ENCODE results near the gene PNMA6E. TPM values are rescaled to one million over a fixed set of nuclear protein-coding genes. Genes with fewer than 3 reads are reported as not detected.

The PNMA6E gene
- total RNA-seq, 4 donors from 2014 or later, result not detected

DNA sequence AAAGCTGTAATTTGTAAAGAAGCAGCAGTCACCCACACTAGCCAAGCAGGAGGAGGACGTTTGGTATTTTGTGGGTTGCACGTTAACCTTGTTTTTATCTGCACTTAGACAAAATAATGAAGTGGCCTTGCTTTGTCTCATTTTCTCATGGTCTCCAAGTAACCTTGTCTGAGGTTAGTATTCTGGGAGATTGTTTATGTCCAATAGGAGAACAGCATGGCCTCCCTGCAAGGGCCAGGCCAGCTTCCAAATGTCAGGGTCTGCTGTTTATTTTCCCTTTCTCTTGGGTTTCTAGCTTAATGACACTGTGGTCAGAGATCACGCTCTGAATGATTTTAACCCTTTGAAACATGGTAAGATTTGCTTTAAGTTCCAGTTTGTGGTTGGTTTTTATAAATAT is 29.9 kb downstream of the PNMA6E start:
- Histone ChIP-seq H3K27me3 (no peaks in the 10 kb centered on the region), H3K9me3 (no peaks in the 10 kb centered on the region), H3K36me3 (no peaks in the 10 kb centered on the region), H3K4me1 (no peaks in the 10 kb centered on the region), H3K27ac (no peak overlapping the region), H3K4me3 (no peak overlapping the region)
- TF ChIP-seq CTCF (IDR thresholded peaks at IDR 0.05) (no peak), POLR2A (IDR thresholded peaks at IDR 0.05) (no peak)
- DNase-seq, result no peak
- intact Hi-C loops (cut with DNase I; ENCODE audit: low total_unique reads), result no loop called here

DNA sequence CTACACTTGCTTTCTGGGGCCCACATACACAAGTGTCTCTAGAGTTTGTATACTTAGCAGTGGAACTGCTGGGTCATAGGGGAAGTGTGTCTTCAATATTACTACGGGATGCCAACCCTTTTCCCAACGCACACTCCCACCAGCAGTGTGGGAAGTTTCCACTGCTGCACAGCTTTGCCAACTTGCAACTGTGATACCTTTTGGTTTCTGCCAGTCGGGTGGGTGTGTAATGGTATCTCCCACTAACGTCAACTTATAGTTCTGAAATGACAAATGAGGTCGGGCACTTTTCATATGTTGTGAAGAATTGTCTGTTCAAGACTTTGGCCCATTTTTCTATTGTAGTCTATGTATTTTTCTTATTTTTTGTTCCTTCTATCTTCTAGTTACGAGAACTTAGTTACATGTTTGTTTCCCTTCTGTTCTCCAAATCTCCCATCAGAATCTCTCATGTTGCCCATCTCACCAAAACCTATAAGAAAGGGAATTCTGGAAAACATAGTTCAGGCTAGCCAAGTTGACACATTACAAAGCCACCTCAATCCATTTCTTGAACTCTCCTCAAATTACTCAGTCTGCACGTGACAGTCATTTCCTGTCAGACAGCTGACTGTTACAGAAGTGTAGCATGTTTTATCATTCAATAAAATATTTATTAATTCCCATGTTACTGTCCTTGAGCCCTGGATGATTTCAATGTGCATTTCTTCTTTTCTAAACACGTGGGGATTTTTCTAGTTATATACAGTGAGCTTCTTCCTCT is 30.7 kb downstream of the PNMA6E start:
- no peaks in the 10 kb centered on the region for H3K27me3 ChIP-seq
- H3K4me1 ChIP-seq, result no peaks in the 10 kb centered on the region
- H3K9me3 ChIP-seq, result no peaks in the 10 kb centered on the region
- TF ChIP-seq CTCF (IDR thresholded peaks at IDR 0.05), result no peak
- no peak for TF ChIP-seq POLR2A (IDR thresholded peaks at IDR 0.05)
- intact Hi-C loops (cut with DNase I; ENCODE audit: low total_unique reads), result no loop called here
- no peak overlapping the region for H3K4me3 ChIP-seq
- DNase-seq, result no peak
- no peaks in the 10 kb centered on the region for H3K36me3 ChIP-seq
- no peak overlapping the region for H3K27ac ChIP-seq

DNA sequence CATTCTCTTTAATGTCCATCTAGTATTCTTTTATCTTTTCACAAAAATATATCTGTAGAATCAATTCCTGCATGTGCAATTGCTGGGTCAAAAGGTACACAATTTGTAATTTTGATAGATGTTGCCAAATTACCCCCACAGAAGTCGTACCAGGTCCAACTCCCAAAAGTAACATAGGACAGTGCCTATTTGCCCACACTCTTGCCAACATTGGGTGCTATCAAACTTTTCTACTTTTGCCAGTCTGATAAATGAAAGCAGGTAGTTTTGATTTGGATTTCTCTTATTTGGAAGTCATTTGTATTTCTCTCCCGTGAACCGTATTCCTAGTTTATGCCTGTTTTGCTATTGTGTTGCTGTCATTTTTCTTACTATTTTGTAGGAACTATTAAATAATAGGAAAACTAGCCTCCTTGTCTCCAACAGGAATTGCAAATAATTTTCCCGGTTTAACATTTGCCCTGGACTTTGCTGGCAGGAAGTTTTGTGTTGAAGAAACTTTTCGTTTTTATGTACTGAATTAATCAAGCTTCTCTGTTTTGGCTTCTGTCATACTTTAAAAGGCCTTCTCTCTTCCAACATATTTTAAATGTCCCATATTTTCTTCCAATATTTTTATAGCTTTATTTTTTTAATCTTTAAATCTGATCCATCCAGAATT is 34.1 kb downstream of the PNMA6E start:
- DNase-seq, result no peak
- Histone ChIP-seq H3K4me3 (no peak overlapping the region), H3K27ac (no peak overlapping the region), H3K36me3 (no peaks in the 10 kb centered on the region), H3K9me3 (no peaks in the 10 kb centered on the region), H3K4me1 (no peaks in the 10 kb centered on the region), H3K27me3 (no peaks in the 10 kb centered on the region)
- intact Hi-C loops (cut with DNase I; ENCODE audit: low total_unique reads), result no loop called here
- no peak for TF ChIP-seq POLR2A (IDR thresholded peaks at IDR 0.05)
- TF ChIP-seq CTCF (IDR thresholded peaks at IDR 0.05), result no peak

- intact Hi-C loops (cut with DNase I; ENCODE audit: low total_unique reads), result no loop called here
- H3K4me3 ChIP-seq, result no peak overlapping the region
- TF ChIP-seq POLR2A (IDR thresholded peaks at IDR 0.05) (no peak), CTCF (IDR thresholded peaks at IDR 0.05) (no peak)
- no peaks in the 10 kb centered on the region for H3K36me3 ChIP-seq
- H3K9me3 ChIP-seq, result no peaks in the 10 kb centered on the region
- DNase-seq, result no peak
- no peaks in the 10 kb centered on the region for H3K4me1 ChIP-seq
- H3K27ac ChIP-seq, result no peak overlapping the region
- no peaks in the 10 kb centered on the region for H3K27me3 ChIP-seq
These were observed 35.0 kb downstream of the PNMA6E start for GRCh38 chrX:153366119-153366518.

GRCh38 chrX:153365670-153366069 is 35.5 kb downstream of the PNMA6E start:
- no peak for DNase-seq
- Histone ChIP-seq H3K9me3 (no peaks in the 10 kb centered on the region), H3K4me1 (no peaks in the 10 kb centered on the region), H3K27ac (no peak overlapping the region), H3K27me3 (no peaks in the 10 kb centered on the region), H3K36me3 (no peaks in the 10 kb centered on the region), H3K4me3 (no peak overlapping the region)
- intact Hi-C loops (cut with DNase I; ENCODE audit: low total_unique reads), result no loop called here
- TF ChIP-seq CTCF (IDR thresholded peaks at IDR 0.05) (no peak), POLR2A (IDR thresholded peaks at IDR 0.05) (no peak)

Measured in uterus (tissue), 4 donors.